Measurements from ENCODE around the gene B3GNT9. TPM values are rescaled to one million over a fixed set of nuclear protein-coding genes. Genes with fewer than 3 reads are reported as not detected.
A peak's percentile ranks its signal among the peaks of the same experiment; 100 is the strongest.

Gene B3GNT9
- total RNA-seq, 1 experiment from 2014 or later, result 3.8 TPM

DNA sequence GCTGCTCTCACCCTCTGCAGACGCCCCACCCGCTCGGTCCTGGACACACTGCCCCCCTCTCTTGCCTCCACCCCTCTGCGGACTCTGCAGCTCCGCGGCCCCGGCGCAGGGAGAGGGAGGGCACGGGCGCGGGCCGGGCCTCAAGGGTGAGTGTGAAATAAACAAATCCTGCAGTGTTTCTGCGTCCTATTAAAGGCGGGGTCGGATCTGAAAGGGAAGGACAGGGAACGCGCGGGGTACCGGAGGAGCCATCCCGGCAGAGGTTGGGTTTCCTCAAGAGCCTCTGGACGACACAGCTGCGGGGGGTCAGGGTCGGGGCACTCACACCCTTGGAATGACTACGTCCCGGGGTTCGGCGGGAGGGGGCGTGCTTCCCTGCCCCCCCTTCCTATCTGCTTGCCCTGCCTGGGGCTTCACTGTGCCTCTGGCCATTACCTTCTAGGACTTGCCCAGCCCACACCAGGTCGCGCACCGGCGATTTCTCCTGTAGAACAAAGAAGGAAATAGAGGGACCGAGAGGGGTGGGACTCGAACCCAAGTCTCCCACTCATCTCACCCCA, 13.3 kb upstream of the B3GNT9 start:
- Histone ChIP-seq H3K27ac (ENCODE audit: low read depth, low read length) (peak overlapping the region; percentile 13; the same call in 1 of the 2 replicates), H3K9ac (ENCODE audit: low read length) (peak overlapping the region; percentile 52; the same call in 1 of the 2 replicates), H2AFZ (ENCODE audit: low read depth, low read length, poor library complexity, severe bottlenecking) (no peak overlapping the region), H3K9me3 (ENCODE audit: control insufficient read depth in 1 of 2, insufficient read depth in 1 of 2, low read depth in 1 of 2, low read length in 2 of 2) (no peaks in the 10 kb centered on the region), H3K36me3 (ENCODE audit: control insufficient read depth in 1 of 2, insufficient read depth in 2 of 2, low read length in 2 of 2) (no peaks in the 10 kb centered on the region), H3K79me2 (ENCODE audit: insufficient read depth, low read length) (no peaks in the 10 kb centered on the region; the same call in 1 of the 2 replicates), H4K20me1 (ENCODE audit: insufficient read depth) (no peaks in the 10 kb centered on the region), H3K4me3 (replicated peaks in 1 of 2; ENCODE audit: low read depth in 1 of 2, low read length in 2 of 2) (no peak overlapping the region), H3K4me2 (ENCODE audit: low read length) (peak overlapping the region; percentile 65), H3K27me3 (ENCODE audit: insufficient read depth, low read length) (no peaks in the 10 kb centered on the region), H3K4me1 (ENCODE audit: control insufficient read depth in 1 of 2, insufficient read depth in 2 of 2, low read length in 2 of 2) (peaks cover 20 to 30% of the 10 kb centered on the region in 2 experiments), H3K9me2 (ENCODE audit: insufficient read depth) (no peaks in the 10 kb centered on the region)
- no TSS peak for BruUV-seq (replicated peaks)
- RAD21 ChIA-PET (ENCODE audit: low non-redundant PET in 1 of 2, low total read pairs in 2 of 2, uncharacterized antibody in 2 of 2, unreplicated experiment in 2 of 2), result no interaction called here
- intact Hi-C loops (cut with micrococcal nuclease), result no loop called here
- no peak for DNase-seq (ENCODE audit: low read depth, low spot score)
- POLR2A ChIA-PET, result no interaction called here
- CTCF ChIA-PET, result no interaction called here
- no peak for ATAC-seq
- TF ChIP-seq, protein P1, sequence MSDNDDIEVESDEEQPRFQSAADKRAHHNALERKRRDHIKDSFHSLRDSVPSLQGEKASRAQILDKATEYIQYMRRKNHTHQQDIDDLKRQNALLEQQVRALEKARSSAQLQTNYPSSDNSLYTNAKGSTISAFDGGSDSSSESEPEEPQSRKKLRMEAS (IDR thresholded peaks at IDR 0.05), result no peak
- TF ChIP-seq, protein P2, sequence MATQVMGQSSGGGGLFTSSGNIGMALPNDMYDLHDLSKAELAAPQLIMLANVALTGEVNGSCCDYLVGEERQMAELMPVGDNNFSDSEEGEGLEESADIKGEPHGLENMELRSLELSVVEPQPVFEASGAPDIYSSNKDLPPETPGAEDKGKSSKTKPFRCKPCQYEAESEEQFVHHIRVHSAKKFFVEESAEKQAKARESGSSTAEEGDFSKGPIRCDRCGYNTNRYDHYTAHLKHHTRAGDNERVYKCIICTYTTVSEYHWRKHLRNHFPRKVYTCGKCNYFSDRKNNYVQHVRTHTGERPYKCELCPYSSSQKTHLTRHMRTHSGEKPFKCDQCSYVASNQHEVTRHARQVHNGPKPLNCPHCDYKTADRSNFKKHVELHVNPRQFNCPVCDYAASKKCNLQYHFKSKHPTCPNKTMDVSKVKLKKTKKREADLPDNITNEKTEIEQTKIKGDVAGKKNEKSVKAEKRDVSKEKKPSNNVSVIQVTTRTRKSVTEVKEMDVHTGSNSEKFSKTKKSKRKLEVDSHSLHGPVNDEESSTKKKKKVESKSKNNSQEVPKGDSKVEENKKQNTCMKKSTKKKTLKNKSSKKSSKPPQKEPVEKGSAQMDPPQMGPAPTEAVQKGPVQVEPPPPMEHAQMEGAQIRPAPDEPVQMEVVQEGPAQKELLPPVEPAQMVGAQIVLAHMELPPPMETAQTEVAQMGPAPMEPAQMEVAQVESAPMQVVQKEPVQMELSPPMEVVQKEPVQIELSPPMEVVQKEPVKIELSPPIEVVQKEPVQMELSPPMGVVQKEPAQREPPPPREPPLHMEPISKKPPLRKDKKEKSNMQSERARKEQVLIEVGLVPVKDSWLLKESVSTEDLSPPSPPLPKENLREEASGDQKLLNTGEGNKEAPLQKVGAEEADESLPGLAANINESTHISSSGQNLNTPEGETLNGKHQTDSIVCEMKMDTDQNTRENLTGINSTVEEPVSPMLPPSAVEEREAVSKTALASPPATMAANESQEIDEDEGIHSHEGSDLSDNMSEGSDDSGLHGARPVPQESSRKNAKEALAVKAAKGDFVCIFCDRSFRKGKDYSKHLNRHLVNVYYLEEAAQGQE (IDR thresholded peaks at IDR 0.05; ENCODE audit: low read depth), result no peak
- no peak for TF ChIP-seq POLR2AphosphoS5 (IDR thresholded peaks at IDR 0.05; ENCODE audit: low read depth, low read length)
- TF ChIP-seq CBX3 (IDR thresholded peaks at IDR 0.05; ENCODE audit: low read depth), result no peak
- TF ChIP-seq EGR1 (IDR thresholded peaks at IDR 0.05; ENCODE audit: low read depth), result no peak
- TF ChIP-seq RAD21 (IDR thresholded peaks at IDR 0.05; ENCODE audit: low read depth), result no peak

All from HCT116 (cell line).